Measurements from ENCODE around the gene RNF213.

The RNF213 gene

GRCh38 chr17:80380555-80381002 is 119.9 kb downstream of the RNF213 start:
- DNase-seq (ENCODE audit: low read depth in 1 of 2, low spot score in 1 of 2): no peak
- Histone ChIP-seq H3K27ac (replicated peaks) (no peak overlapping the region), H3K27me3 (ENCODE audit: insufficient read depth, poor library complexity, severe bottlenecking) (no peaks in the 10 kb centered on the region), H3K4me3 (replicated peaks; ENCODE audit: insufficient read depth, low read length) (no peak overlapping the region)
- no peak for TF ChIP-seq GABPA (IDR thresholded peaks at IDR 0.05; ENCODE audit: low read depth)
- no peak for TF ChIP-seq SPI1 (IDR thresholded peaks at IDR 0.05; ENCODE audit: borderline replicate concordance, low read depth)
- TF ChIP-seq, protein P1, sequence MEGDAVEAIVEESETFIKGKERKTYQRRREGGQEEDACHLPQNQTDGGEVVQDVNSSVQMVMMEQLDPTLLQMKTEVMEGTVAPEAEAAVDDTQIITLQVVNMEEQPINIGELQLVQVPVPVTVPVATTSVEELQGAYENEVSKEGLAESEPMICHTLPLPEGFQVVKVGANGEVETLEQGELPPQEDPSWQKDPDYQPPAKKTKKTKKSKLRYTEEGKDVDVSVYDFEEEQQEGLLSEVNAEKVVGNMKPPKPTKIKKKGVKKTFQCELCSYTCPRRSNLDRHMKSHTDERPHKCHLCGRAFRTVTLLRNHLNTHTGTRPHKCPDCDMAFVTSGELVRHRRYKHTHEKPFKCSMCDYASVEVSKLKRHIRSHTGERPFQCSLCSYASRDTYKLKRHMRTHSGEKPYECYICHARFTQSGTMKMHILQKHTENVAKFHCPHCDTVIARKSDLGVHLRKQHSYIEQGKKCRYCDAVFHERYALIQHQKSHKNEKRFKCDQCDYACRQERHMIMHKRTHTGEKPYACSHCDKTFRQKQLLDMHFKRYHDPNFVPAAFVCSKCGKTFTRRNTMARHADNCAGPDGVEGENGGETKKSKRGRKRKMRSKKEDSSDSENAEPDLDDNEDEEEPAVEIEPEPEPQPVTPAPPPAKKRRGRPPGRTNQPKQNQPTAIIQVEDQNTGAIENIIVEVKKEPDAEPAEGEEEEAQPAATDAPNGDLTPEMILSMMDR (IDR thresholded peaks at IDR 0.05; ENCODE audit: insufficient read depth, low read length): no peak
- TF ChIP-seq, protein P2, sequence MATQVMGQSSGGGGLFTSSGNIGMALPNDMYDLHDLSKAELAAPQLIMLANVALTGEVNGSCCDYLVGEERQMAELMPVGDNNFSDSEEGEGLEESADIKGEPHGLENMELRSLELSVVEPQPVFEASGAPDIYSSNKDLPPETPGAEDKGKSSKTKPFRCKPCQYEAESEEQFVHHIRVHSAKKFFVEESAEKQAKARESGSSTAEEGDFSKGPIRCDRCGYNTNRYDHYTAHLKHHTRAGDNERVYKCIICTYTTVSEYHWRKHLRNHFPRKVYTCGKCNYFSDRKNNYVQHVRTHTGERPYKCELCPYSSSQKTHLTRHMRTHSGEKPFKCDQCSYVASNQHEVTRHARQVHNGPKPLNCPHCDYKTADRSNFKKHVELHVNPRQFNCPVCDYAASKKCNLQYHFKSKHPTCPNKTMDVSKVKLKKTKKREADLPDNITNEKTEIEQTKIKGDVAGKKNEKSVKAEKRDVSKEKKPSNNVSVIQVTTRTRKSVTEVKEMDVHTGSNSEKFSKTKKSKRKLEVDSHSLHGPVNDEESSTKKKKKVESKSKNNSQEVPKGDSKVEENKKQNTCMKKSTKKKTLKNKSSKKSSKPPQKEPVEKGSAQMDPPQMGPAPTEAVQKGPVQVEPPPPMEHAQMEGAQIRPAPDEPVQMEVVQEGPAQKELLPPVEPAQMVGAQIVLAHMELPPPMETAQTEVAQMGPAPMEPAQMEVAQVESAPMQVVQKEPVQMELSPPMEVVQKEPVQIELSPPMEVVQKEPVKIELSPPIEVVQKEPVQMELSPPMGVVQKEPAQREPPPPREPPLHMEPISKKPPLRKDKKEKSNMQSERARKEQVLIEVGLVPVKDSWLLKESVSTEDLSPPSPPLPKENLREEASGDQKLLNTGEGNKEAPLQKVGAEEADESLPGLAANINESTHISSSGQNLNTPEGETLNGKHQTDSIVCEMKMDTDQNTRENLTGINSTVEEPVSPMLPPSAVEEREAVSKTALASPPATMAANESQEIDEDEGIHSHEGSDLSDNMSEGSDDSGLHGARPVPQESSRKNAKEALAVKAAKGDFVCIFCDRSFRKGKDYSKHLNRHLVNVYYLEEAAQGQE (IDR thresholded peaks at IDR 0.05; ENCODE audit: insufficient replicate concordance, low read depth): no peak
- TF ChIP-seq POLR2AphosphoS5 (IDR thresholded peaks at IDR 0.05; ENCODE audit: low read depth): no peak

DNA sequence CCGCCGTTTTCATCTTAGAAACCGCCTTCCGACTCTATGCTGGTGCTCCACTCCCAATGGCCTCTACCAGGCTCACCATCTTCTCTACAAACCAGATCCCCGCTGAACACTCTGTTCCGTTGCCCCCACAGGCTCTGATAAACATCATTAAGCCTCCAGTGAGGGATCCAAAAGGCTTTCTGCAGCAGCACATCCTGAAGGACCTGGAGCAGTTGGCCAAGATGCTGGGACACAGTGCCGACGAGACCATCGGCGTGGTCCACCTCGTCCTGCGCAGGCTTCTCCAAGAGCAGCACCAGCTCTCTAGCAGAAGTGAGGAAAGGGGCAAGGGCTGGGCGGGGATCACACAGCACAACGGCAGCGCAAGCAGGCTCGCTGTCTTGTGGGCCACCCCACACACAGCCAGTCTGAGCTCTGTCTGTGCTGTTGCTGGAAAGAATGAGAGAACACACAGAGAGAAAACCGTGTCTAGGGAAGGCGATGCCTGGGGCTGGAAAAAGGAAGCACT is 120.8 kb downstream of the RNF213 start:
- DNase-seq (ENCODE audit: low read depth in 1 of 2, low spot score in 1 of 2): no peak
- H3K27me3 ChIP-seq (ENCODE audit: insufficient read depth, poor library complexity, severe bottlenecking): no peaks in the 10 kb centered on the region
- no peak overlapping the region for H3K4me3 ChIP-seq (replicated peaks; ENCODE audit: insufficient read depth, low read length)
- TF ChIP-seq, protein P2 (IDR thresholded peaks at IDR 0.05; ENCODE audit: insufficient replicate concordance, low read depth): no peak
- TF ChIP-seq POLR2AphosphoS5 (IDR thresholded peaks at IDR 0.05; ENCODE audit: low read depth) (no peak), GABPA (IDR thresholded peaks at IDR 0.05; ENCODE audit: low read depth) (no peak), SPI1 (IDR thresholded peaks at IDR 0.05; ENCODE audit: borderline replicate concordance, low read depth) (no peak)
- TF ChIP-seq, protein P1 (IDR thresholded peaks at IDR 0.05; ENCODE audit: insufficient read depth, low read length): no peak
- no peak overlapping the region for H3K27ac ChIP-seq (replicated peaks)

DNA sequence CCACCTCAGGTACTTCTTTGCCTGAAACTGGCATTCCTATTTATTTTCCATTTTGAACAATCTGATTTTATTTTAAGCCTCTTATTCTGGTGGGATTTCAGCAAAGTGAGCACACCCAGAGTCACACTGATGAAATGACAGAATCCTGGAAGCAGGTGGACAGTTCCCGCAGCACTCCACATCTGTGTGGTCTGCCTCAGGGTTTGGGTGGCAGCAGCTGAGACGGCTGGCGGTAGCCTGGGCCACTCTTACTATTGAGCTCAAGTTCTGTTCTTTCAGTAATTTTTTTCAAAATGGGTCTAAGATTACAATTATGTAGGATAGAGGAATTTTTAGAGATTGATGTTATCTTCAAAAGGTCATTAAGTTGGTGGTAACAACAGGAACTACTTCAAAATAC is 121.8 kb downstream of the RNF213 start:
- no peak for DNase-seq (ENCODE audit: low read depth in 1 of 2, low spot score in 1 of 2)
- Histone ChIP-seq H3K27ac (replicated peaks) (no peak overlapping the region), H3K27me3 (ENCODE audit: insufficient read depth, poor library complexity, severe bottlenecking) (no peaks in the 10 kb centered on the region), H3K4me3 (replicated peaks; ENCODE audit: insufficient read depth, low read length) (no peak overlapping the region)
- TF ChIP-seq, protein P1 (IDR thresholded peaks at IDR 0.05; ENCODE audit: insufficient read depth, low read length): no peak
- TF ChIP-seq SPI1 (IDR thresholded peaks at IDR 0.05; ENCODE audit: borderline replicate concordance, low read depth): no peak
- TF ChIP-seq GABPA (IDR thresholded peaks at IDR 0.05; ENCODE audit: low read depth): no peak
- TF ChIP-seq POLR2AphosphoS5 (IDR thresholded peaks at IDR 0.05; ENCODE audit: low read depth): no peak
- TF ChIP-seq, protein P2 (IDR thresholded peaks at IDR 0.05; ENCODE audit: insufficient replicate concordance, low read depth): no peak
